HepG2 (cell line): ENCODE results near the gene MICAL3. TPM values are rescaled to one million over a fixed set of nuclear protein-coding genes. Genes with fewer than 3 reads are reported as not detected.

Source experiments
- ATAC-seq: fragments of 200-7000 bp; cut with Tn5 transposase; 3 replicates; pipeline ENCODE4 v1.9.1; 2020; ENCODE audit warnings: mild to moderate bottlenecking, moderate library complexity
- BruUV-seq: library from RNA; stranded (reverse); fragments of 400-500 nt; replicated peaks from 2 replicates; lab custom pipeline; 2021; lab: Mats Ljungman, UMichigan
- CTCF ChIA-PET: fragments of 300-600 bp; formaldehyde crosslinking; extraction: SDS; loops from one replicate; lab custom pipeline; 2021; ENCODE audit warnings: low total read pairs, inconsistent platforms, low intra/inter-chr PET ratio; lab: Yijun Ruan, JAX
- POLR2A ChIA-PET: fragments of 350-600 bp; sonication (Branson Sonifier 250); formaldehyde crosslinking; loops from one replicate; lab custom pipeline; 2020; ENCODE audit warnings: antibody characterized with exemption, inconsistent platforms; lab: Yijun Ruan, JAX
- DNase-seq: peaks from one replicate; pipeline ENCODE4 v3.0.0-alpha.2; 2015; ENCODE audit warnings: low spot score
- FAIRE-seq: peaks from 3 replicates; lab custom pipeline; 2011; peaks lifted over from hg19 to GRCh38; lab: Jason Lieb, UNC
- H2AFZ ChIP-seq: one replicate; pipeline ENCODE4 v1.6.1; 2011; ENCODE audit warnings: low read length, inconsistent platforms
- H3K27ac ChIP-seq: fragments of 300-600 bp; 3 replicates; pipeline ENCODE4 v1.8.0; 2011; ENCODE audit warnings: mixed run types, mild to moderate bottlenecking, mixed read lengths, low read length, inconsistent platforms; ENCODE audit not compliant: insufficient read depth; ENCODE audit errors: extremely low read length
- H3K27me3 ChIP-seq, 2 experiments: fragments of 200-600 bp in 1 of 2; 2 replicates in 1 of 2; 3 replicates in 1 of 2; pipeline versions ENCODE4 v1.6.0 to v1.8.0; 2011; ENCODE audit warnings: low read length in 2 of 2, mild to moderate bottlenecking in 2 of 2, moderate library complexity in 2 of 2, inconsistent platforms in 1 of 2; ENCODE audit not compliant: insufficient read depth in 2 of 2, control insufficient read depth in 1 of 2
- H3K36me3 ChIP-seq, 2 experiments: fragments of 200-600 bp in 1 of 2; replicated peaks in 1 of 2; 2 replicates in 1 of 2; 3 replicates in 1 of 2; pipeline versions ENCODE4 v1.5.1 to v1.8.0; 2011; ENCODE audit warnings: low read length in 2 of 2, inconsistent platforms in 1 of 2; ENCODE audit not compliant: insufficient read depth in 2 of 2, control insufficient read depth in 1 of 2
- H3K4me1 ChIP-seq: 2 replicates; pipeline ENCODE4 v1.5.1; 2012; ENCODE audit warnings: low read length, inconsistent platforms; ENCODE audit not compliant: insufficient read depth
- H3K4me2 ChIP-seq: 2 replicates; pipeline ENCODE4 v1.6.0; 2011; ENCODE audit warnings: low read depth, low read length, inconsistent platforms
- H3K4me3 ChIP-seq, 3 experiments: fragments of 200-600 bp in 1 of 3; sonication (generic), shearing (Covaris generic) in 1 of 3; replicated peaks in 1 of 3; 2 replicates each; pipeline ENCODE4 v1.5.1; 2011 to 2016; ENCODE audit warnings: low read length in 3 of 3, inconsistent platforms in 2 of 3, low read depth in 2 of 3, mild to moderate bottlenecking in 2 of 3, control low read depth in 1 of 3, mixed read lengths in 1 of 3; ENCODE audit not compliant: insufficient read depth in 1 of 3
- H3K79me2 ChIP-seq: one replicate; pipeline ENCODE4 v1.6.1; 2011; ENCODE audit warnings: low read length, inconsistent platforms; ENCODE audit not compliant: insufficient read depth
- H3K9ac ChIP-seq: 2 replicates; pipeline ENCODE4 v1.6.0; 2011; ENCODE audit warnings: mild to moderate bottlenecking, low read depth, low read length, inconsistent platforms; ENCODE audit not compliant: insufficient read depth
- H3K9me3 ChIP-seq: 2 replicates; pipeline ENCODE4 v1.5.1; 2012; ENCODE audit warnings: mild to moderate bottlenecking, low read length
- H4K20me1 ChIP-seq: 2 replicates; pipeline ENCODE4 v1.6.0; 2011; ENCODE audit warnings: inconsistent platforms, mild to moderate bottlenecking, low read length, moderate library complexity; ENCODE audit not compliant: insufficient read depth
- ATRX ChIP-seq: sonication (generic); formaldehyde crosslinking; IDR thresholded peaks from 2 replicates; pipeline ENCODE4 v1.4.0; 2020; ENCODE audit warnings: missing genetic modification reagents, borderline replicate concordance
- HHEX ChIP-seq: IDR thresholded peaks from 2 replicates; pipeline ENCODE4 v1.6.1; 2016; ENCODE audit warnings: control low read depth
- HNRNPK ChIP-seq: fragments of 200-400 bp; formaldehyde crosslinking; IDR thresholded peaks from 2 replicates; pipeline ENCODE4 v1.6.1; 2018; ENCODE audit warnings: low read length, low read depth, moderate library complexity, mild to moderate bottlenecking; ENCODE audit not compliant: poor library complexity, severe bottlenecking
- KDM2A ChIP-seq: sonication (generic); formaldehyde crosslinking; IDR thresholded peaks from 2 replicates; pipeline ENCODE4 v1.4.0; 2020; ENCODE audit warnings: low read depth, missing genetic modification reagents, borderline replicate concordance
- LCORL ChIP-seq, 2 experiments: fragments of 450-650 bp in 1 of 2; sonication (generic) in 1 of 2; formaldehyde crosslinking in 1 of 2; IDR thresholded peaks; 2 replicates each; pipeline versions ENCODE4 v1.5.0 to v1.6.1; 2017 to 2020; ENCODE audit warnings: antibody characterized with exemption in 1 of 2, missing genetic modification reagents in 1 of 2
- SATB2 ChIP-seq: sonication (generic); formaldehyde crosslinking; IDR thresholded peaks from 2 replicates; pipeline ENCODE4 v1.5.0; 2020; ENCODE audit warnings: missing genetic modification reagents
- SP1 ChIP-seq, 2 experiments: fragments of 450-650 bp in 1 of 2; sonication (generic) in 1 of 2; formaldehyde crosslinking in 1 of 2; IDR thresholded peaks; 2 replicates each; pipeline versions ENCODE4 v1.4.0 to v1.6.1; 2016 to 2020; ENCODE audit warnings: missing genetic modification reagents in 1 of 2
- ZFY ChIP-seq: sonication (generic); formaldehyde crosslinking; IDR thresholded peaks from 2 replicates; pipeline ENCODE4 v1.4.0; 2020; ENCODE audit warnings: missing genetic modification reagents
- ZMYM2 ChIP-seq: sonication (generic); formaldehyde crosslinking; IDR thresholded peaks from 2 replicates; pipeline ENCODE4 v1.8.0; 2022; ENCODE audit warnings: mild to moderate bottlenecking, missing genetic modification reagents
- ZNF383 ChIP-seq: sonication (generic); formaldehyde crosslinking; IDR thresholded peaks from 2 replicates; pipeline ENCODE4 v1.4.0; 2020; ENCODE audit warnings: missing genetic modification reagents, mild to moderate bottlenecking, borderline replicate concordance
- ZNF550 ChIP-seq: sonication (generic); formaldehyde crosslinking; IDR thresholded peaks from 2 replicates; pipeline ENCODE4 v1.4.0; 2020; ENCODE audit warnings: mild to moderate bottlenecking, missing genetic modification reagents, borderline replicate concordance
- WGBS: methylation state at CpG from one replicate; pipeline ENCODE4 v1.1.6; 2017; ENCODE audit warnings: low lambda C conversion rate; 5-methylcytosine and 5-hydroxymethylcytosine counted together
- in situ Hi-C: cut with HindIII; loops from 2 replicates; pipeline ENCODE4 v1.10.0; 2017; ENCODE audit warnings: low pct_unique_long_range_greater_than_20kb; ENCODE audit not compliant: extremely low pct_ligation_motif_present
- intact Hi-C: fragments of 100-400 bp; cut with micrococcal nuclease; formaldehyde crosslinking; loops from one replicate; pipeline ENCODE4 v1.10.0; 2022; ENCODE audit not compliant: unreplicated experiment
- polyA plus RNA-seq, 8 experiments: library from polyadenylated mRNA; depleted of rRNA in 3 of 8; stranded (reverse) in 7 of 8; unstranded in 1 of 8; fragments of >200 nt; fragmentation: Illumina TruSeq in 4 of 8; extraction: Trizol in 4 of 8; gene quantifications; 2 replicates each; pipeline versions ENCODE4 v1.2.1 to v1.2.3, GENCODE V29; 2011 to 2016; ENCODE audit warnings: low read depth in 4 of 8, missing spikeins in 1 of 8, mixed read lengths in 1 of 8; ENCODE audit not compliant: insufficient read depth in 1 of 8
- total RNA-seq, 5 experiments: library from RNA; depleted of rRNA; stranded (reverse); fragments of >200 nt; fragmentation: Illumina TruSeq; extraction: Trizol; gene quantifications; 2 replicates each; pipeline ENCODE4 v1.2.3, GENCODE V29; 2016; ENCODE audit warnings: low read depth in 1 of 5

The MICAL3 gene
- total and polyA plus RNA-seq, 2 of the 13 experiments (the other 11 are each of a cell fraction or from before 2014, with no cell fraction given): 5.3 to 12.5 TPM

DNA sequence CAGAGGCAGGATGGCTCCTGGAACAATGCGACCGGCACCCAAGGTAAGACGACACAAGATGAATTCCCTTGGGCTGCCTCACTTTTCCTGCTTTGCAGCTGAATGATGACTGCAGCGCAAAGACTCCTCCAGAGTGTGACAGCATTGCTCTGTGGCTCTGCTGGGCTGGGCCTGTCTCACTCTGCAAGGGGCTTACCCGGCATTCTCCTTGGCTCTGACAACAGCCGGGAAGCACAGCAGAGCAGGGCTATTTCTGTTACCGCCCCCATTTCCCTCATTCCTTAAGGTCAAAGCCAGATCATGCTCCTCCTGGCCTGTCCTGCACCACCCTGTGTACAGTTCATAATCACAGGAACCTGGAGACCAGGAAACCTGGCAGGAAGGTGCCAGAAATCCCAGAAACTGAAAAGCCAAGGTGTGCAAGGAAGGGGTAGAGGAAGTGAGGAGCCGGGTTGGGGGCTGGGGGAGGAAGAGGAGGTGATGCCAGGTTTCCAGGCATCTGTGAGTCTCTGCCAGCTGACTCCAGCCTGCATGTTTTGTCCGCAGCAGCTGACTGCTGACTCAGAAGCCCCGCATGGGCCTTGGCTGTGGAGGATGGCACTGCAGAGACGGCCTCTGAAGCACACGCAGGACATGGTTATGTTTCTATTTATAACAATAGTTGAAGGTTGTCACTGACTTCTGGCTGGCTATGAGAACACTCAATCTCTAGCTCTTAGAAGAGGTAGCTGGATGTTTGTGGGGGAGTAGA lies 113.6 kb downstream of the MICAL3 start (continued):
- TF ChIP-seq SATB2 (CRISPR knock-in tag): no peak
- 0 out of 2 replicates have a peak, but pooled peaks have one; percentile 18 for TF ChIP-seq ZFY (CRISPR knock-in tag)
- TF ChIP-seq ZMYM2 (CRISPR knock-in tag): no peak
- TF ChIP-seq ATRX (CRISPR knock-in tag): no peak
- TF ChIP-seq SP1 (IDR thresholded peaks at IDR 0.05): no peak
- TF ChIP-seq SP1 (CRISPR knock-in tag; IDR thresholded peaks at IDR 0.05): no peak
- TF ChIP-seq LCORL (IDR thresholded peaks at IDR 0.05): no peak
- no peak for TF ChIP-seq LCORL (CRISPR knock-in tag; IDR thresholded peaks at IDR 0.05)
- TF ChIP-seq HNRNPK: no peak
- TF ChIP-seq ZNF383 (CRISPR knock-in tag): no peak
- TF ChIP-seq KDM2A (CRISPR knock-in tag): no peak

DNA sequence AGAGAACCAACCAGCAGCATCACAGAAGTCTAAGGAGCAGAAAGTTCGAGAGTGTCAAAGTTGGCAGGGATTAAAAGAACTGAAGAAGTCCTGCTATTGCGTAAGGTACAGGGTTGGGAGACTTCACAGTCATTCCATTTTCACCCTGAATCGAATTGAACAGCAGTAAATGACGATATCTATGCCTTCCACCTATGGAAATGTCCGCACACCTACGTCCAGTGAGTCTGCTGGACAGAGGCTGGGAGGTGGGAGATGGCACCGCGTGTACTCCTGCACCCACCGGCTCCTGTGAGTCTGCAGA lies 116.7 kb downstream of the MICAL3 start:
- FAIRE-seq: no peak
- POLR2A ChIA-PET: no interaction called here
- intact Hi-C loops: no loop called here

More for the DNA sequence above, 116.7 kb downstream of the MICAL3 start:
- CTCF ChIA-PET: no interaction called here
- Histone ChIP-seq H3K9me3 (no peaks in the 10 kb centered on the region), H3K27me3 (no peaks in the 10 kb centered on the region), H2AFZ (no peak overlapping the region), H3K36me3 (peaks cover 16 to 42% of the 10 kb centered on the region in 2 experiments; a peak in 4 of 5 replicates), H3K4me1 (peaks cover 7% of the 10 kb centered on the region; the same call in 1 of the 2 replicates), H3K4me2 (no peak overlapping the region), H3K27ac (peak overlapping the region; percentile 17), H4K20me1 (no peaks in the 10 kb centered on the region), H3K4me3 (no peak overlapping the region), H3K79me2 (peaks cover 23% of the 10 kb centered on the region), H3K9ac (no peak overlapping the region)
- 76% methylated on average over 9 of the region's 9 CpGs for WGBS
- BruUV-seq: no TSS peak
- DNase-seq (no peak), ATAC-seq (no peak)
- TF ChIP-seq HHEX (CRISPR knock-in tag): no peak
- TF ChIP-seq ZNF550 (CRISPR knock-in tag): no peak
- in situ Hi-C loops: no loop called here
